ENCODE data around the gene FAM83G.

Gene FAM83G

DNA sequence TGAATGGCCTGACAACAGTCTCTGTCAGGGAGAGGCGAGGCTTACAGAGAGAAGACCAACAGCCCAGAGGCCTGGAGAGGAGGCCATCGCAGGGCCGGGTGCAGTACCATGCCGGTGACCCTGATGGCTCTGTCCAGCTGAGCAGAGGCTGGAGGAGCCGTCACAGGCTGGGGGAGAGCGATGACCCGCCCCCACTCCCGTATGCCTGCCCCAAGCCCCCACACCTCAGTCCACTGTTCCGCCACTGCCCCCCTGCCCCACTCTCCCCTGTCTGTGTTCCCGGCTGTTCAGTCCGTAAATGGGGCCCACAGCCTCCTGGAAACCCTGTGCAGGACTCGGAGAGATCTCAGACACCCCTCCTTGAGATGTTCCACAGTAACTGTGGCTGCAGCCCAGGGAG lies 12.8 kb upstream of the FAM83G start:
- H3K4me1 Mint-ChIP-seq (ENCODE audit: low read depth): no peaks in the 10 kb centered on the region
- H3K27ac Mint-ChIP-seq: no peak overlapping the region
- peaks cover 4% of the 10 kb centered on the region for H3K36me3 Mint-ChIP-seq (ENCODE audit: low read depth)
- no peaks in the 10 kb centered on the region for H3K27me3 Mint-ChIP-seq
- H3K9me3 Mint-ChIP-seq: no peaks in the 10 kb centered on the region
- no peak overlapping the region for H3K4me3 Mint-ChIP-seq

DNA sequence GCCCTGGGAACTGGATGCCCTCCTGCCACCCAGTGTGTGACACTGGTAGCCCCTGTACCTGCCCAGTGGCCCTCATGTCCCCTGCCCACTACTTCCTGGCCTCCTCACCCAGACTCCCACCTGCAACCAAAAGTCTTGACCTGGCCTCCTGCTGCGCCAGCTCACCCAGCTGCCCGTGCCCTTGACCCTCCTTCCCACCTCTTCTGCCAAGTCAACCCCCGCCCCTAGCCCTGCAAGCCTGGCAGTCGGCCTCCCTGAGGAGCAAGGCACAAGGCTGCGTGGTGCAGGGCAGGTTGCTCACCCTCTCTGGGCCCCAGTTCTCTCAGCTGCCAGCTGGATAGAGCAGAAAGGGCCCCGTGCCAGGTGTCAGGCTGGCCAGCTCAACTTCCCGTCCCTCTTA lies 12.3 kb upstream of the FAM83G start:
- Mint-ChIP-seq H3K36me3 (ENCODE audit: low read depth) (peaks cover 4% of the 10 kb centered on the region), H3K27me3 (no peaks in the 10 kb centered on the region), H3K4me3 (no peak overlapping the region), H3K27ac (no peak overlapping the region), H3K4me1 (ENCODE audit: low read depth) (no peaks in the 10 kb centered on the region), H3K9me3 (no peaks in the 10 kb centered on the region)

GRCh38 chr17:19016297-19016696 lies 11.7 kb upstream of the FAM83G start:
- no peaks in the 10 kb centered on the region for H3K4me1 Mint-ChIP-seq (ENCODE audit: low read depth)
- peaks cover 4% of the 10 kb centered on the region for H3K36me3 Mint-ChIP-seq (ENCODE audit: low read depth)
- no peaks in the 10 kb centered on the region for H3K9me3 Mint-ChIP-seq
- H3K27ac Mint-ChIP-seq: no peak overlapping the region
- no peaks in the 10 kb centered on the region for H3K27me3 Mint-ChIP-seq
- H3K4me3 Mint-ChIP-seq: no peak overlapping the region

DNA sequence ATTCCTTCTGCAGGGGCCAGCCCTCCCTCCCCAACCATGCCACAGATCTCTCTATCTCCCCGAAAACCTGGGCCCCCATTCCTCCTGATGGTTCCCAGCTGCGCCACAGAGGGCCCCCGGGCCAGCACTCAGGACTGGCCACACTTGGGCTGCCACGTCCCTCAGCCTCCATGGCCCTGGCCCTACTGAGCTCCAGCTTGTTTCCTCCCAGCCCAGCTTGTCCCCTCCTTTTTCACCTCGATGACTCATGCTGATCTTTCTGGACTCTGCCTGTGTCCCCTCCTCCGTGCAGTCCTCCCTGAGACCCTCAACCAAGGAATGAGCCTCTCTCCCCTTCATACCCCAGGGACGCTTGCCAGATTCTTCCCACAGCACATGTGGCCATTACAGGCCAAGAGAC lies 10.9 kb upstream of the FAM83G start:
- no peak overlapping the region for H3K4me3 Mint-ChIP-seq
- H3K9me3 Mint-ChIP-seq: no peaks in the 10 kb centered on the region
- no peaks in the 10 kb centered on the region for H3K4me1 Mint-ChIP-seq (ENCODE audit: low read depth)
- peaks cover 4% of the 10 kb centered on the region for H3K36me3 Mint-ChIP-seq (ENCODE audit: low read depth)
- no peak overlapping the region for H3K27ac Mint-ChIP-seq
- H3K27me3 Mint-ChIP-seq: no peaks in the 10 kb centered on the region

- H3K9me3 Mint-ChIP-seq: no peaks in the 10 kb centered on the region
- H3K4me3 Mint-ChIP-seq: no peak overlapping the region
- no peaks in the 10 kb centered on the region for H3K4me1 Mint-ChIP-seq (ENCODE audit: low read depth)
- H3K27me3 Mint-ChIP-seq: no peaks in the 10 kb centered on the region
- H3K27ac Mint-ChIP-seq: no peak overlapping the region
- peaks cover 4% of the 10 kb centered on the region for H3K36me3 Mint-ChIP-seq (ENCODE audit: low read depth)
Observed at GRCh38 chr17:19014628-19015215, 10.2 kb upstream of the FAM83G start.

- Mint-ChIP-seq H3K27me3 (no peaks in the 10 kb centered on the region), H3K27ac (no peak overlapping the region), H3K9me3 (no peaks in the 10 kb centered on the region), H3K36me3 (ENCODE audit: low read depth) (peaks cover 2% of the 10 kb centered on the region), H3K4me3 (no peak overlapping the region), H3K4me1 (ENCODE audit: low read depth) (no peaks in the 10 kb centered on the region)
Observed at GRCh38 chr17:19013806-19014627, 9.5 kb upstream of the FAM83G start.

DNA sequence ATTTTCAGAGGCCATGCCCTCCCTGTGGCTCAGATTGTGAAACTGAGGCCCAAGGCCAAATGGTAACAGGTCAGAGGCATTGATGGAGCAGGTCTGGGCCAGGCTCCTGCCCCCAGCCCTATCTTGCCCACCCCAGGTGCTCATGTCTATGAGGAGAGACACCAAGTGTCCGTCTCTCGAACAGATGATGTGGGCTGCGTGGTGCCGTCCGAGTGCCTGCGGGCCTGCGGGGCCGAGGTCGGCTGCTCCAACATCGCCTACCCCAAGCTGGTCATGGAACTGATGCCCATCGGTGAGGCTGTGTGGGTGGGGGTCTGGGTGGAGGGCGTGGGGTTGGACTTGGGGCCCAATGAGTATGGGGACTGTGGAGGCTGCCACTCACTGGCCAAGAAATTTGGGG lies 8.7 kb upstream of the FAM83G start:
- no peaks in the 10 kb centered on the region for H3K27me3 Mint-ChIP-seq
- no peaks in the 10 kb centered on the region for H3K4me1 Mint-ChIP-seq (ENCODE audit: low read depth)
- no peaks in the 10 kb centered on the region for H3K9me3 Mint-ChIP-seq
- H3K36me3 Mint-ChIP-seq (ENCODE audit: low read depth): no peaks in the 10 kb centered on the region
- H3K4me3 Mint-ChIP-seq: no peak overlapping the region
- H3K27ac Mint-ChIP-seq: no peak overlapping the region

- Mint-ChIP-seq H3K9me3 (no peaks in the 10 kb centered on the region), H3K4me3 (no peak overlapping the region), H3K36me3 (ENCODE audit: low read depth) (no peaks in the 10 kb centered on the region), H3K27me3 (no peaks in the 10 kb centered on the region), H3K27ac (no peak overlapping the region), H3K4me1 (ENCODE audit: low read depth) (no peaks in the 10 kb centered on the region)
Observed at GRCh38 chr17:19012171-19013080, 7.9 kb upstream of the FAM83G start.

GRCh38 chr17:19011581-19011980 lies 7.0 kb upstream of the FAM83G start:
- Mint-ChIP-seq H3K36me3 (ENCODE audit: low read depth) (no peaks in the 10 kb centered on the region), H3K9me3 (no peaks in the 10 kb centered on the region), H3K4me1 (ENCODE audit: low read depth) (no peaks in the 10 kb centered on the region), H3K27ac (no peak overlapping the region), H3K4me3 (no peak overlapping the region), H3K27me3 (no peaks in the 10 kb centered on the region)

GRCh38 chr17:19010729-19011505 lies 6.4 kb upstream of the FAM83G start:
- no peak overlapping the region for H3K27ac Mint-ChIP-seq
- H3K27me3 Mint-ChIP-seq: no peaks in the 10 kb centered on the region
- H3K4me3 Mint-ChIP-seq: no peak overlapping the region
- no peaks in the 10 kb centered on the region for H3K36me3 Mint-ChIP-seq (ENCODE audit: low read depth)
- no peaks in the 10 kb centered on the region for H3K9me3 Mint-ChIP-seq
- H3K4me1 Mint-ChIP-seq (ENCODE audit: low read depth): peaks cover under 1% of the 10 kb centered on the region

DNA sequence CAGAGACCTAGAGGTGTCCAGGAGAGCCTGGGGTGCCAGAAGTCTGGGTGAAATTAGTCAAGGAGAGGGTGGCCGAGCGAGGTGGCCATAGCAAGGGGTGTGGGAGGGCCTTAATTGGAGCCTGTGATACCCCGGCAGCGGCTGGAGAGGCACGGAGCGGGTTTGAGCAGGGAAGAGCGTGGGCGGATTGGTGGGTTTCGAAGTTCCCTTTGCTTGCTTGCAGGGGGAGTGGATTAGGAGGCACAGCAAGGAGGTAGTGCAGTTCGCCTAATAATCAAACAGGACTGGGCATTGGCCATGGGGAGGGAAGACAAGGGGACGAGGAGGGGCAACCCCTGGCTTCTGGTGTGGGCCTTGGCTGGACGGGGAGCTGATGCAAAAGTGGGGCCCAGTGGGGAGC lies 5.4 kb upstream of the FAM83G start:
- Mint-ChIP-seq H3K27me3 (no peaks in the 10 kb centered on the region), H3K4me1 (ENCODE audit: low read depth) (peaks cover 6% of the 10 kb centered on the region)

DNA sequence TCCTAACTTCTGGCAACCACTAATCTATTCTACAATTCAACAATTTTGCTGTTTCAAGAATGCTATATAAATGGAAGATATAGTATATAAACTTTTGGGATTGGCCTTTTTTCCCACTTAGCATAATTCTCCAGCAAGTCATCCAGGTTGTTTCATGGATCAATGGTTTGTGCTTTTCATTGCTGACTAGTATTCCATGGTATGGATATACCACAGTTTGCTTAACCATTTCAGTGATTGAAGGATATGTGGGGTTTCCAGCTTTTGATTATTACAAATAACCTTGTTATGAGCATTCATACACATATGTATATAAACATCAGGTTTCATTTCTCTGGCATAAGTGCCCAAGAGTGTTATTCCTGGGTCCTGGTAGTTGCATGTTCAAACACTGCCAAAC lies 2.1 kb upstream of the FAM83G start:
- Mint-ChIP-seq H3K27me3 (no peaks in the 10 kb centered on the region), H3K4me3 (no peak overlapping the region), H3K36me3 (ENCODE audit: low read depth) (peaks cover 13% of the 10 kb centered on the region), H3K27ac (no peak overlapping the region), H3K4me1 (ENCODE audit: low read depth) (peaks cover 27% of the 10 kb centered on the region), H3K9me3 (no peaks in the 10 kb centered on the region)

More for the DNA sequence above, 5.4 kb upstream of the FAM83G start:
- H3K9me3 Mint-ChIP-seq: no peaks in the 10 kb centered on the region
- H3K27ac Mint-ChIP-seq: no peak overlapping the region
- no peaks in the 10 kb centered on the region for H3K36me3 Mint-ChIP-seq (ENCODE audit: low read depth)
- no peak overlapping the region for H3K4me3 Mint-ChIP-seq

- H3K27ac Mint-ChIP-seq: peak overlapping the region; percentile 61
- H3K4me1 Mint-ChIP-seq (ENCODE audit: low read depth): peaks cover 33% of the 10 kb centered on the region
- H3K4me3 Mint-ChIP-seq: no peak overlapping the region
- no peaks in the 10 kb centered on the region for H3K9me3 Mint-ChIP-seq
- no peaks in the 10 kb centered on the region for H3K27me3 Mint-ChIP-seq
- peaks cover 13% of the 10 kb centered on the region for H3K36me3 Mint-ChIP-seq (ENCODE audit: low read depth)
Observed at GRCh38 chr17:19005789-19006430, 1.3 kb upstream of the FAM83G start.

DNA sequence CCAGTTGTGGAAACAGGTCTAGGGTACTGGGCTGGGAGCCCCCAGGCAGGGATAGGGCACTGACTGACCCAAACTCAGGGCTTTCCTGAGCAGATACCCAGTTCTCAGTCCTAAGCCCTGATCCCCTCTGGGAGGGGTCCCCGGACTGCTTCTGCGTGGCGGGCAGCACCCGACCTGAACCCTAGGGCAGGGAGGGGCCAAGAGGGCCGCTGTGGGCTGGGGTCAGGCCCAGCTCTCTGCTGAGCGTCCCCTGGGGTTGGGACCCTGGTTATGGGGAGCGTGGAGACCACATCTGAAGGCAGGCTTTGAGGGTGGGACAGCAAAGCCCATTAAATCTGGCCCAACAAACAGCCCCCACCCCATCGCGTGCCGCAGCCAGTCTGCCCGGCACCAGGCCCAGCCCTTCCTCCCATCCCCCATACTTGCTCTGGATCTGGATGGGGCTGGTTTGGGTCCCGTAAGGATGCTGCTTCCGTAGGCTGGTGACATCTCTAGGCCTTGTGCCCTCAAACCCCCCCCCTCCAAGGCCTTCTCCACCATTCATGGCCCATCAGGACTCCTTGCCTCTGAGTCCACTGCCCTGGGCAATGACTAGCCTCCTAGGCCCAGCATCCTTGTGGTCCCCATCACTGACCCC lies 691 bp upstream of the FAM83G start:
- Mint-ChIP-seq H3K4me1 (ENCODE audit: low read depth) (peaks cover 33% of the 10 kb centered on the region), H3K9me3 (no peaks in the 10 kb centered on the region), H3K27ac (peak overlapping the region; percentile 67), H3K4me3 (peak overlapping the region; percentile 69), H3K27me3 (no peaks in the 10 kb centered on the region), H3K36me3 (ENCODE audit: low read depth) (peaks cover 13% of the 10 kb centered on the region)
